Keratinocyte (primary cell): ENCODE results near the gene LONP2. TPM values are rescaled to one million over a fixed set of nuclear protein-coding genes. Genes with fewer than 3 reads are reported as not detected.

Source experiments
- DNase-seq: peaks from one replicate; pipeline ENCODE4 v3.0.0-alpha.2; 2011; ENCODE audit warnings: low read depth, missing footprints, low spot score
- FAIRE-seq: peaks from 2 replicates; lab custom pipeline; 2011; peaks lifted over from hg19 to GRCh38; lab: Jason Lieb, UNC
- H2AFZ ChIP-seq: 2 replicates; pipeline ENCODE4 v1.6.0; 2012; ENCODE audit warnings: low read length, control low read depth, inconsistent platforms; ENCODE audit not compliant: control insufficient read depth
- H3K27ac ChIP-seq: 2 replicates; pipeline ENCODE4 v1.5.1; 2011; ENCODE audit warnings: low read length; ENCODE audit not compliant: control insufficient read depth, insufficient read depth
- H3K27me3 ChIP-seq: 3 replicates; pipeline ENCODE4 v1.6.0; 2011; ENCODE audit warnings: low read length; ENCODE audit not compliant: control insufficient read depth, insufficient read depth; ENCODE audit errors: extremely low read depth
- H3K36me3 ChIP-seq, 2 experiments: 2 replicates in 1 of 2; 3 replicates in 1 of 2; pipeline ENCODE4 v1.5.1; 2011; ENCODE audit warnings: low read length in 2 of 2, mild to moderate bottlenecking in 1 of 2; ENCODE audit not compliant: control insufficient read depth in 2 of 2, insufficient read depth in 2 of 2; ENCODE audit errors: extremely low read depth in 1 of 2
- H3K4me1 ChIP-seq: 3 replicates; pipeline ENCODE4 v1.5.1; 2011; ENCODE audit warnings: low read length; ENCODE audit not compliant: control insufficient read depth, insufficient read depth; ENCODE audit errors: extremely low read depth
- H3K4me2 ChIP-seq: 3 replicates; pipeline ENCODE4 v1.6.0; 2011; ENCODE audit warnings: low read depth, low read length; ENCODE audit not compliant: control insufficient read depth, insufficient read depth; ENCODE audit errors: extremely low read depth
- H3K4me3 ChIP-seq, 3 experiments: fragments of 200-600 bp in 1 of 3; sonication (generic) in 1 of 3; 2 replicates in 2 of 3; 3 replicates in 1 of 3; pipeline ENCODE4 v1.5.1; 2011 to 2016; ENCODE audit warnings: low read length in 3 of 3, mild to moderate bottlenecking in 3 of 3, control low read depth in 2 of 3, inconsistent platforms in 1 of 3, low read depth in 1 of 3, mixed read lengths in 1 of 3, mixed run types in 1 of 3, moderate library complexity in 1 of 3; ENCODE audit not compliant: control insufficient read depth in 2 of 3, insufficient read depth in 2 of 3; ENCODE audit errors: extremely low read depth in 1 of 3
- H3K79me2 ChIP-seq: 2 replicates; pipeline ENCODE4 v1.6.0; 2012; ENCODE audit warnings: low read length; ENCODE audit not compliant: control insufficient read depth, insufficient read depth
- H3K9ac ChIP-seq: 3 replicates; pipeline ENCODE4 v1.6.0; 2011; ENCODE audit warnings: low read length; ENCODE audit not compliant: control insufficient read depth, insufficient read depth; ENCODE audit errors: extremely low read depth
- H3K9me1 ChIP-seq: 3 replicates; pipeline ENCODE4 v1.6.0; 2011; ENCODE audit warnings: low read length; ENCODE audit not compliant: control insufficient read depth, insufficient read depth; ENCODE audit errors: extremely low read depth
- H3K9me3 ChIP-seq: 2 replicates; pipeline ENCODE4 v1.5.1; 2012; ENCODE audit warnings: low read depth, low read length; ENCODE audit not compliant: control insufficient read depth
- H4K20me1 ChIP-seq: 3 replicates; pipeline ENCODE4 v1.6.0; 2011; ENCODE audit warnings: low read length; ENCODE audit not compliant: control insufficient read depth, insufficient read depth; ENCODE audit errors: extremely low read depth
- CTCF ChIP-seq, 3 experiments: IDR thresholded peaks in 1 of 3; conservative IDR thresholded peaks in 1 of 3; optimal IDR thresholded peaks in 1 of 3; 2 replicates in 2 of 3; 3 replicates in 1 of 3; pipeline versions ENCODE3 to v1.5.1; 2011; ENCODE audit warnings: low read length in 3 of 3, mild to moderate bottlenecking in 3 of 3, moderate library complexity in 2 of 3, control low read depth in 1 of 3, inconsistent platforms in 1 of 3; ENCODE audit not compliant: insufficient read depth in 2 of 3; ENCODE audit errors: extremely low read depth in 1 of 3
- EZH2 ChIP-seq: IDR thresholded peaks from one replicate; pipeline ENCODE4 v1.6.1; 2012; ENCODE audit warnings: inconsistent platforms, mild to moderate bottlenecking, low read length, moderate library complexity
- dilution Hi-C: fragments of 300-500 bp; cut with MboI; formaldehyde crosslinking; loops from one replicate; pipeline ENCODE4 v1.7.0; 2020; ENCODE audit warnings: low sequenced_read_pairs; ENCODE audit not compliant: extremely low pct_ligation_motif_present
- polyA plus RNA-seq, 5 experiments: library from polyadenylated mRNA; depleted of rRNA in 3 of 5; stranded (reverse) in 3 of 5; stranded (forward) in 1 of 5; unstranded in 1 of 5; fragments of >200 nt; gene quantifications; 1 replicate in 1 of 5; 2 replicates in 3 of 5; 3 replicates in 1 of 5; pipeline versions ENCODE4 v1.2.1 to v1.2.3, GENCODE V29; 2011 to 2012; ENCODE audit warnings: missing spikeins in 2 of 5, low read depth in 1 of 5, low replicate concordance in 1 of 5

LONP2 gene
- polyA plus RNA-seq, 1 donor (not counting 4 experiments of a cell fraction or from before 2014, with no cell fraction given): 49.4 TPM

DNA sequence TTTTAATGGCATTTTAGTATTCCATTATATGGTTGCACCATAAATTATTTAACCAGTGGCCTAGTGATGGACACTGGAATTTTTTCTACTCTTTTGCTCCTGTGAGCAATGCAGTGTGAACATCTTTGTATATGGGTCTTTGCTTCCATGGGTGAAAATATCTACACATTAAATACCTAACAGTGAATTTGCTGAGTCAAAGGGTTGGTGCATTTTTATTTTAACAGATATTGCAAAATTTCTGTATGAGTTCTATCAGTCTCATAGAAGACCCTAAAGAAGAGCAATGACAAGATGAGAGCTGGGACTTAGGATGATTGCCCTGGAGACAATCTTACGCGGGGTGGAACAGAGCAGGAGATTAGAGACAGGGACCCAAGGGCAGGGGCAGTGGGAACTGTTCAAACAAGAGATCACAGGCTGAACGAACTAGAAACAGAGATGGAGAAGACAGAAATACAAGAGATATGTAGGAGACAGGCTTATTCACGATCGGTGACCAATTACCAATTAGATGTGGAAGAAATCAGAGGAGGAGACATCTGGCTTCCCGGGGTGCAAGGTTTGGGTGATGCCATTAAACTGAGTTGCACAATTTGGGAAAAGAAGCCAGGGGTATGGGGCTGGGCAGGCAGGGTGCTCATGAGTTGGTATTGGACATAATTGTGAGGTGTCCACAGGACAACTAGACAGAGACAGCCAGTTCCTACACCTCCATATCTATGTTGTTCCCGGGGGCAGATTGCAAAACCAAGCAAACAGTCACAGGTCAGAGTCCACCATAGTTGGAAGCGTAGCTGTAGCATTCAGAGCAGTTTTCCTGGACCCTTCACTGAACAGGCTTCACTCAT is 39.9 kb upstream of the LONP2 start:
- no peak overlapping the region for H3K9ac ChIP-seq
- dilution Hi-C loops: no loop called here
- no peaks in the 10 kb centered on the region for H3K79me2 ChIP-seq
- no peak overlapping the region for H3K4me3 ChIP-seq
- H3K4me1 ChIP-seq: peaks cover 7% of the 10 kb centered on the region
- no peak overlapping the region for H2AFZ ChIP-seq
- TF ChIP-seq CTCF (optimal IDR thresholded peaks at IDR 0.05 in 1 of 3, IDR thresholded peaks at IDR 0.05 in 1 of 3, conservative IDR thresholded peaks at IDR 0.05 in 1 of 3; ENCODE audit: extremely low read depth in 1 of 3, insufficient read depth in 2 of 3, low read length in 3 of 3) (no peak), EZH2 (no peak)
- H4K20me1 ChIP-seq: no peaks in the 10 kb centered on the region
- H3K36me3 ChIP-seq: no peaks in the 10 kb centered on the region
- no peaks in the 10 kb centered on the region for H3K9me3 ChIP-seq
- no peak overlapping the region for H3K27ac ChIP-seq
- H3K4me2 ChIP-seq: no peak overlapping the region
- DNase-seq: no peak
- FAIRE-seq: no peak
- H3K9me1 ChIP-seq: no peaks in the 10 kb centered on the region
- H3K27me3 ChIP-seq: peaks cover 2% of the 10 kb centered on the region

DNA sequence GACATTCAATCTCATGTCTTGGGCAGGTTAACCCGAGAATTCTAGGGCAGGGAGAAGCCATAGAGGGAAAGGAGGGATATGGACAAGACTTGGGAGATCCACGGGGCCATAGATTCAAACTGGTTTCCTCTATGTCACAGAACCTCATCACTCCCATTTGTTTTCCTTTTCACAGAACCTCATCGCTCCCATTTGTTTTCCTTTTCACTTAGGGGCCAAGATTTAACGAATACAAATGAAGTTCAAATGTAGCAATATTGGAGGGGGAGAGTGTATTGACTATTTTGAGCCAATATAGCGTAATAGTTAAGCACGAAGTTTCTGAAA is 39.3 kb upstream of the LONP2 start:
- peaks cover 2% of the 10 kb centered on the region for H3K27me3 ChIP-seq
- no peaks in the 10 kb centered on the region for H3K79me2 ChIP-seq
- no peaks in the 10 kb centered on the region for H3K36me3 ChIP-seq
- TF ChIP-seq EZH2: no peak
- TF ChIP-seq CTCF (optimal IDR thresholded peaks at IDR 0.05 in 1 of 3, IDR thresholded peaks at IDR 0.05 in 1 of 3, conservative IDR thresholded peaks at IDR 0.05 in 1 of 3; ENCODE audit: extremely low read depth in 1 of 3, insufficient read depth in 2 of 3, low read length in 3 of 3): no peak
- peaks cover 7% of the 10 kb centered on the region for H3K4me1 ChIP-seq
- DNase-seq (no peak), FAIRE-seq (no peak)
- H3K27ac ChIP-seq: no peak overlapping the region
- H3K9me1 ChIP-seq: no peaks in the 10 kb centered on the region
- H3K9ac ChIP-seq: no peak overlapping the region
- dilution Hi-C loops: no loop called here
- no peaks in the 10 kb centered on the region for H4K20me1 ChIP-seq
- no peak overlapping the region for H3K4me2 ChIP-seq
- no peaks in the 10 kb centered on the region for H3K9me3 ChIP-seq
- H3K4me3 ChIP-seq: no peak overlapping the region
- no peak overlapping the region for H2AFZ ChIP-seq
